ENCODE results near the gene SATB1.
"Not testable (repeated sequence)": the region's sequence is repeated elsewhere in the genome, so short reads cannot be mapped to it uniquely, and the experiment has no call there.

Gene SATB1

GRCh38 chr3:18351823-18352744 lies 73.1 kb downstream of the SATB1 start:
- no peak for DNase-seq (ENCODE audit: low read depth)

GRCh38 chr3:18351069-18351628 lies 74.0 kb downstream of the SATB1 start:
- no peak for DNase-seq (ENCODE audit: low read depth)

DNA sequence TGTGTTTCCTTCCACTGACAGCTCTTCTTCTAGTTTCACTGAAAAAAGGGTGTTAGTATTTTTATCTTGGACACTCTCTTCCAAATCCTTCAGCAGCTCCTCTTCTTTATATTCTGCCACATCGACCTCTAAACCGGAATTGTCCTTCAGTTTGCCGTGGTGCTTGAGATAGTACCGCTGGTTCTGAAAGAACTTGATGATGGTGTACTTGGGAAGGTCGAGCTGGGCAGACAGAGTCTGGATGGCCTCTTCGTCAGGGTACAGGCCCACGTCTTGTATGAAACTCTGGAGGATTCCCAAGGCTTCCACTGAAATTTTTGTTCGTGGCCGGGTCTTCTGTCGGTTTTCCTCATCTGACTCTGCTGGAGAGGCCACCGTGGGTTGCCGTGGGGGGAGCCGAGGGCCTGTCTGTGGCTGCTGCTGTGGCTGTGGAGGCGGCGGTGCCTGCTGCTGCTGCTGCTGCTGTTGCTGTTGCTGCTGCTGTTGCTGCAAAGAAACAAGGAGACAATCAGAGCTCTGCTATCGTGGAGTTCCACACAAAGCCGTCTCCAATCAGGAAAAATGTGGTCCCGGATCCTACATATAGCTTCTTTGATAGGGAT lies 75.8 kb downstream of the SATB1 start:
- no peak for DNase-seq (ENCODE audit: low read depth)

DNA sequence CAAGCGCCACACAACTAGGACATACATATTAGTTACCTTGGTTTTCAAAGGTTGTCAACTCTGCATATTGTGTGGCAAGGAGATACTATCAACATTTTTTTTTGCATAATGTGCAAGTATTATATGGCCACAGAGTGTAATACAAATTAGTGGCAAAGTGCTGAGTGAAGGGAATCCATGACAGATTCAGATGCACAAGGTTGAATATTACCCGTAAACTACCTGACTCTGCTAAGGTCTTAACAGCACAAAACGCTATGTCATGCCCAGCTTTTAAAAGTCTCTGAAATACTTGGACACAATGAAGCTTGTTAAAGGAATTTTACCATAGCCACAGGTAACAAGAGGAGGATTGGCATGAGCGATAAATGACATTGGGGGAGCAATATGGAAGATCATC lies 79.0 kb downstream of the SATB1 start:
- no peak for DNase-seq (ENCODE audit: low read depth)

DNA sequence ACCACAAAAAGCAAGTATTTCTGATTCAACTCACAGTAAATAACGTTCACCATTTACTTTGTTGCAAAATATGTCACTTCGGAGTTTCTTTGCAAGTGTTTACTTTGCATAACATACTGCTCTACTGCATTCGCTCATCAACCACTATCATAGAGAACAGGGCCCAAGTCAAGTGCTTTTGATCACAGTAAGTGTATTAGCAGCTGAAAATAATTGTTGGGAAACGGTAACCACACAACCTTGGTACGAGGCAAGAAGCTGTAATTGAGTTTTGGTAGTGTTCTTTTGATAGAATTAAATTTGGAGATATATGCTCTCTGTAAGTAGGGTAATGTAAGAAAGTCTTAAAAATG lies 80.1 kb downstream of the SATB1 start:
- DNase-seq (ENCODE audit: low read depth), result no peak

DNA sequence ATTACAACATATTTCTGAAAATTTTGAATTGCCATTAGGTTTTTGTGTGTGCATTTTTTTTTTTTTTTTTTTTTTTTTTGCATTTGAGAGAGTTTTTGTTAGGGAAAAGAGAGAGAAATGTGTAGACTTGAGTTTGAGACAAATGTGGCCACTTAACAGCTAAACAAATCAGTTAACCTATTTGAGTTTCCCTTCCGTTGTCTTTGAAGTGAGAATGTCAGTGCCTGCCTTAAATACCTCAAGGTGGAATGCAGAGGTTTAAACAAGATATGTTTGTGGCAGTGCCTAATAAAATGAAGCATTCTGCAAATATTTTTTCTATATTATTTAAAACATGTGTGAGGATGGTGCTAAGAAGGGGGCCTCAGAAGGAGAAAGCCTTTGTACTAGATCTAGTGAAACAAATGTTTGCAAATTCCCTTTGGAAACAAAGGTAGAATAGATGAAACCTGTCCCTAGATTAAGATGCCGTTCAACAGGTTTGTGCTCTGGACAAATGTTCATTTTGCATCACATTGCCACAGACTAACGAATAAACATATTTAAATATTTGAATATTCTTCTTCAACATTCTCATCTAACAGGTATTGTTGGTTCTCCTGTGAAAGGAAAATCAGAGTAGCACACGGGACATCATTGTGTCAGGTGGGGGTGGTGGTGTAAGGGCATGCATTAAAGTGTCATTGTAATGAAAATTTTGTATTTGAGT lies 80.7 kb downstream of the SATB1 start:
- no peak for DNase-seq (ENCODE audit: low read depth)

GRCh38 chr3:18343809-18344208 lies 81.3 kb downstream of the SATB1 start:
- DNase-seq (ENCODE audit: low read depth), result no peak

DNA sequence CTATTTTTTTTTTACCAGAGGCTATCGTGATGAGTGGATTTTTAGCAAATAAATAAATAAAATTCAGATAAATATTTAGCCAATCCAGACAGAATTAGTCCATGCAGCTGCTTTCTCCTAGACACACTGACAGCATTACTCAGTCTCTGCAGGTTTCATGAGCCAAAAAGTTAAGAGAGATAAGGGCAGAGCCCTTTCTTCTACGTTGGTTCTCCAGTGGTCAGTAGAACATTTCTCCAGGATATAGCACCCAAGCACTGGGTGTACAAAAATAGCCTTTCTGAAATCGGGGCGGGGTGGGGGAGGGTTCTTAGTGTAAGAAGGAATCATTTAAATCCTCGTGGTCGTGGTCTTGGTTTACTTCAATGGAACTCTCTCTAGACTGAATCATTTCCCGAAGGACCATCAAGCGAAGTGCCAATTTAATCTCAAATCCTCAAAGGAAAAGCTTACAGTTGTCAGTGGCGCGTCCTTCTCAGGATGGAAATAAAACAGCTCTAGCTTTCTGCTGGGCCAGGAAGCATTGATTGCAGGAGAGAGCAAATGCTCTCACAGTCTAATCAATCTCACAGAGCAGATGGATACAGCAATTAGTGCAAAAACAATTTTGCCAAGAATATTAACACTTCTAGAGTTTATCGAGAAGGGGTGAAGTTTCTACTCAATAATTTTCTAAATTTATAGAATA lies 86.2 kb downstream of the SATB1 start:
- DNase-seq (ENCODE audit: low read depth), result no peak

DNA sequence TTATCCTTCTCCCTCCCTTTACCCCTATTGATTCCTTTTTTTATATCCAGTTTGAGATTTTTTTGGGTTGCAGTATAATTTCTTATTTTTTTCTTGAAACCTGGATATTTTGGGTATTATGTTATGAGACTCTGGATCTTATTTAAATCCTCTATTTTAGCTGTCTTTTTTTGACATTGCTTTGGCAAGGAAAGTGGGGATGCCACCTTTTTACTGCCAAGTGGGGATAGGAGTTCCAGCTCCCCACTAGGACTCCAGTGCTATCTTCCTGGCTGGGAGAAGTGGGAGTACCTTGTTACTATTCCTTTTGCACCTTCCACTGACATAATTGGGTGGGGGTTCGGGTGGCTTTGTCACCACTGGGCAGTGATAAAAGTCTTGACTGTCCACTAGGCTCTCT lies 87.9 kb downstream of the SATB1 start:
- DNase-seq (ENCODE audit: low read depth), result no peak

DNA sequence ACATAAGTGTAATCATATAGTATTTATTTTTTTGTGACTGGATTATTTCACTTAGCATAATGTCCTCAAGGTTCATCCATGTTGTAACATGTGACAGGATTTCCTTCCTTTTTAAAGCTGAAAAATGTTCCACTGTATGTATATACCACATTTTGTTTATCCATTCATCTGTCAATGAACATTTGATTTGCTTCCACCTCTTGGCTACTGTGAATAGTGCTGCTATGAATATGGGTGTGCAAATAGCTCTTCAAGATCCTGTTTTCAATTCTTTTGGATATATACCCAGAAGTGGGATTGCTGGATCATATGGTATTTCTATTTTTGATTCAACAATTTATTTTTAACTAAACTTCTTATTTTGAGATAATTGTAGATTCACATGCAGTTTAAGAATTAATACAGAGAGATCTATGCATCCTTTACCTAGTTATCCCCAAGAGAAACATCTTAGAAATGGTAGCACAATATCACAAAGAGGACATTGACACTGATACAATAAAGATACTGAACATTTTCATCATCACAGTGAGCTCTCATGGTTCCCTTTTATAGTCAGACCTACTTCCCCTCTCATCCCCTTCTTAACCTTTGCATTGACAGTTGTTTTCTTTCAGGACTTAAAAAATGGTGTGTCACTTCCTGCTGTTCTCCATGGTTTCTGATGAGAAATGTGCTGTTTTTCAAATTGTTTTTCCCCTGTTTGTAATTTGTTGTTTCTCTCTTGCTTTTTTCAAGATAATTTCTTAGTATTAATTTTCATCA lies 90.1 kb downstream of the SATB1 start:
- DNase-seq (ENCODE audit: low read depth), result no peak

DNA sequence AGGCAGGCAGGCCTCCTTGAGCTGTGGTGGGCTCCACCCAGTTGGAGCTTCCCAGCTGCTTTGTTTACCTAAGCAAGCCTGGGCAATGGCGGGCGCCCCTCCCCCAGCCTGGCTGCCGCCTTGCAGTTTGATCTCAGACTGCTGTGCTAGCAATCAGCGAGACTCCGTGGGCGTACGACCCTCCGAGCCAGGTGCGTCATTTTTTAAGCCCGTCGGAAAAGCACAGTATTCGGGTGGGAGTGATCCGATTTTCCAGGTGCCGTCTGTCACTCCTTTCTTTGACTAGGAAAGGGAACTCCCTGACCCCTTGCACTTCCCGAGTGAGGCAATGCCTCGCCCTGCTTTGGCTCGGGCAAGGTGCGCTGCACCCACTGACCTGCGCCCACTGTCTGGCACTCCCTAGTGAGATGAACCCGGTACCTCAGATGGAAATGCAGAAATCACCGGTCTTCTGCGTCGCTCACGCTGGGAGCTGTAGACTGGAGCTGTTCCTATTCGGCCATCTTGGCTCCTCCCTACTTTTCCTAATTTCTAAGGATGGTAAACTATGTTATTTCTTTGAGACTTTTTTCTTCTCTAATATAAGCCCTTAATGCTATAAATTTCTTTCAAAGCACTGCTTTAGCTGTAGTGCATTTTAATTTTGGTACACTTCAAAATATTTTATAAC lies 94.2 kb downstream of the SATB1 start:
- DNase-seq (ENCODE audit: low read depth), result not testable (repeated sequence)

DNA sequence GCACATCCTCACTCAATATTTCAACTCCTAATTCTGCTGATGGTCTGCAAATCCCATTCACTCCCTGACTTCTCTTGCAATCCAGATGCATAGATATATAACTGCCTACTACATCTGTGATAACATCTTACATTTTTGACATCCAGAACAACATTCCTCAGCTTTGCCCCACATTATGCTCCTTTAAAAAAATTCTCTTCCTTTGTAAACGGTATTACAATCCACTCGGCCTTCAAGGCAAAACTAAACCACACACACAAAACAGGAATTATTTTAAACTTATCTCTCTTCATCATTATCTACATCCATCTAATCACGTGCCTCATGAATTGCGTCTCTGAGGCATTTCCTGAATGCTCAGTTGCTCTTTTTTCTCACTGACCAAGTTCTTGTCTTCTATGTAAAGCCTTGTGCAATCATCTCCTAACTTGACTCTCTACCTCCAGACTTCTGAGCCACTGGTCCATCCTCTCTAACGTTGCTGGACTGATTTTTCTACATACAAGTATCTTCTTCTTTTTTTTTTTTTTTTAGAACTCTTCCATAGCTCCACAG lies 117.0 kb downstream of the SATB1 start:
- no peak for DNase-seq (ENCODE audit: low read depth)

GRCh38 chr3:18307529-18307928 lies 117.6 kb downstream of the SATB1 start:
- no peak for DNase-seq (ENCODE audit: low read depth)

- no peak for DNase-seq (ENCODE audit: low read depth)
Observed at GRCh38 chr3:18302517-18302916, 122.6 kb downstream of the SATB1 start.

DNA sequence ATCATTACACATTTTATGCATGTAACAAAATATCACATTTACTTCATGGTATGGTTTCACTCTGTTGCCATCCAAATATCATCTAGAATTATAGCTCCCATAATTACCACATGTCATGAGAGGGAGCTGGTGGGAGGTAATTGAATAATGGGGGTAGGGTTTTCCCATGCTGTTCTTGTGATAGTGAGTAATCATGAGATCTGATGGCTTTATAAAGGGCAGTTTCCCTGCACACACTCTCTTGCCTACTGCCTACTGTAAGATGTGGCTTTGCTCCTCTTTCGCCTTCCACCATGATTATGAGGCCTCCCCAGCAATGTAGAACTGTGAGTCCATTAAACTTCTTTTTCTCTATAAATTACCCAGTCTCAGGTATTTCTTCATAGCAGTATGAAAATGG lies 123.4 kb downstream of the SATB1 start:
- DNase-seq (ENCODE audit: low read depth), result no peak

GRCh38 chr3:18300916-18301315 lies 124.2 kb downstream of the SATB1 start:
- DNase-seq (ENCODE audit: low read depth), result no peak

GRCh38 chr3:18297126-18297525 lies 128.0 kb downstream of the SATB1 start:
- no peak for DNase-seq (ENCODE audit: low read depth)
